Activated T-helper 1 cell treated with Interleukin-2 at 50 U/mL for 16 hours (primary cell): ENCODE measurements around the gene CUL9.
A peak's percentile ranks its signal among the peaks of the same experiment; 100 is the strongest.

ENCODE experiments used
- DNase-seq: peaks from one replicate; pipeline ENCODE4 v3.0.0-alpha.2; 2020; ENCODE audit warnings: low read depth

The CUL9 gene

DNA sequence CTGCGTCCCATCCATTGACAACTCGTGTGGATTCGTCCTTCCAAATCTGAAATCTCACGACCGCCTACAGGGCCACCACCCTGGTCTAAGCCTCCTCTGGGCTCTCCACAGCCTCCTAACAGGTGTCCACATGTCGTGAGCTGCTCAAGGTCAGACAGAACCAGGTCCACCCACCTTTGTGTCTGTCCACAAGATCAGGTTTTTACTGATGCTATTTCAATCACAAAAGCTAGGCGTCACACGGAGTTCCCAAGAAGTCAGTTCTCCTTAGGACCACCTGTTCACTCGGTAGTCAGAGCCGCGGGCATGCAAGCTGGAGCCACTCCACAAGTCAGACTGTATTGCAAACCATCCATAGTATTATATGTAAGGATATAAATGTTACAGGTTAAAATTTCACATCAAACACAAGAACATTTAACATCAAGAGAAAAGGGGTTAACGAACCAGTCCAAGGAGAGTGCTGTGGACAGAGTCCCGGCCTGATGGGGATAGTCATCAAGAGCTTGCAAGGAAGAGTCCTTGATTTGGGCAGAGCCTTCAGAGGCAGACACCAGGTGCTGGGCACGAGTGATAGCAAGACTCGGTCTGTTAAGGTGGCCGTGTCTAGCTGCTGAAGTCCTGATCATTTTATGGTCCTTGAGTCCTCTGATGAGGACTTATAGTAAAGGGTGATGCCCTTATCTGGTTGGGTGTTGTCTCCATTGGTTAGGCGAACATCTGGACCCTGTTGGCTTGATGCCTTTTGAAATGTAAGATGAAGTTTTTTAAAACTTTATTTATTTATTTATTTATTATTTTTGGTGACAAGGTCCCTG is 48.0 kb downstream of the CUL9 start:
- DNase-seq = no peak

DNA sequence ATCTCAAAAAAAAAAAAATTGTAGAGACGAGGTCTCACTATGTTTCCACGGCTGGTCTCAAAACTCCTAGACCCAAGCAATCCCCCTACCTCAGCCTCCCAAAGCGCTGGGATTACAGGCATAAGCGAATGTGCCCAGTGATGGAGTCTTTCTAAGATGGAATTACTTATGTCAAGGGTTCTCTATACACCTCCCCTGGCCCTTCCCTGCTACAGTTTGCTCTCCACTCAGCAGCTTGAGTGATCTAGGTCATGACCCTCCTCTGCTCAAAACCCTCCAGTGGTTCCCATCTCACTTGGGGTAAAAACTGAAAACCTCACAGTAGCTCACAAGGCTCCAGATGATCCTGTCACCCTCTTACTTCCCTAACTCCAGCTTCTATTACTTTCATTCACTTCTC is 49.1 kb downstream of the CUL9 start:
- no peak for DNase-seq

DNA sequence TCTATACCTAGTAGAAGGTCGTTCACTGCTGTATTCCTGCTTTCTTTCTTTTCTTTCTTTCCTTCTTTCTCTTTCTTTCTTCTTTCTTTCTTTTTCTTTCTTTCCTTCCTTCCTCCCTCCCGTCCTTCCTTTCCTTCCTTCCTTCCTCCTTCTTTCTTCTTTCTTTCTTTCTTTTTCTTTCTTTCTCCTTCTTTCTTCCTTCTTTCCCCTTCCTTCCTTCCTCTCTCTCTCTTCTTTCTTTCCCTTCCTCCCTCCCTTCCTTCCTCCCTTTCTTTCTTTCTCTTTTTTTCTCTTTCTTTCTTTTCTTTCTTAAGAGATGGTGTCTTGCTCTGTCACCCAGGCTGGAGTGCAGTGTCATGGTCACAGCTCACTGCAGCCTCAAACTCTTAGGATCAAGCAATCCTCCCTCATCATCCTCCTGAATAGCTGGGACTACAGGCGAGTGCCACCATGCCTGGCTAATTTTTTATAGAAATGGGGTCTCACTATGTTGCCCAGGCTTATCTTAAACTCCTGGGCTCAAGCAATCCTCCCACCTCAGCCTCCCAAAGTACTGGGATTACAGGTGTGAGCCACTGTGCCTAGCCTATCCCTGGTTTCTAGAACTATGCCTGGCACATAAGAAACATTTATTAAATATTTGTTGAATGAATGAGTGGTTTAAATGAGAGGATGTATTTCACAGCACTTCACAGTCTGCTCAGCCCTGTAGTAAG is 49.9 kb downstream of the CUL9 start:
- no peak for DNase-seq

DNA sequence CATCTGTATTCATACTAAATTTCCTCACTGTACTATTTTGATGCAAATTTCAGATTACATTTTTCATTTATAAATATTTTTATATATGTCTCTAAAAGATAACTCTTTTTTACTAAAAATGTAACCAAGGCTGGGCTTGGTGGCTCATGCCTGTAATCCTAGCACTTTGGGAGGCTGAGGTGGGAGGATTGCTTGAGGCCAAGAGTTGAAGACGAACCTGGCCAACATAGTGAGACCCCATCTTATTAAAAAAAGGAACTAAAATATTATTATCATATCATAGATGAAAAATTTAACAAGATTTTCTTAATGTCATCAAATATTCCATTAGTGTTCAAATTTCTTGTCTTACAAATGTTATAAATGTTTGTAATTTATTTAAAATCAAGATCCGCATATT is 53.8 kb downstream of the CUL9 start:
- DNase-seq = no peak

DNA sequence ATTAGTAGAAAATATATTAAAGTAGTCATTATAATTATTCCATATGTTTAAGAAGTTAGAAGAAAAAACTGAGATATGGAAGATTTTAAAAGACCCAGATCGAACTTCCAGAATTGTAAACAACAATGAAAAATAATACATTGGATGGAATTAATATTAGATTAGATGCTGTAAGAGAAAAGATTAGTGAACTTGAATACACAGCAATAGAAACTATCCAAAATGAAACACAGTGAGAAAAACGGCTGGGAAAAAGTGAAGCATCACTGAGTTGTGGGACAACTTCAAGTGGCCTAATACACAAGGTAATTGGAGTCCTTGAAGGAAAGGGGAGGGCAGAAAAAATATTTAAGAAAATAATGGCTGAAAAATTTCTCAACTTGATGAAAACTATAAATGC is 57.1 kb downstream of the CUL9 start:
- no peak for DNase-seq

DNA sequence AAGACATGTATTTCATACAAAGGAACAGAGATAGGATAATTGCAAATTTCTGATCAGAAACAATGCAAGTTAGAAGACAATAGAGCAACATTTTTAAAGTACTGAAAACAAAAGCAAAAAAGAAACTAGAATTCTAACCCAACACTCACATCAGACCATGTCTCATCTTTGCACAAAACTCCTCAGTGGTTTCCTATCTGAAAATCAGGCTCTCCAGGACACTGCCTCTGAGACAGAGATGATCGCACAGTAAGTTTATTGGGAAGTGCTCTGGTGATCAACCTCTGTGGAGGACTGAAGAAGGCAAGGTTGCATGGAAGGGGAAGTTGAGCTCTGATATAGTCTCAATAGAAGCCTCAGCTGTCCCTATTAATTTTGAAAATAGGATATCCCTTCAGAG is 59.0 kb downstream of the CUL9 start:
- no peak for DNase-seq

DNA sequence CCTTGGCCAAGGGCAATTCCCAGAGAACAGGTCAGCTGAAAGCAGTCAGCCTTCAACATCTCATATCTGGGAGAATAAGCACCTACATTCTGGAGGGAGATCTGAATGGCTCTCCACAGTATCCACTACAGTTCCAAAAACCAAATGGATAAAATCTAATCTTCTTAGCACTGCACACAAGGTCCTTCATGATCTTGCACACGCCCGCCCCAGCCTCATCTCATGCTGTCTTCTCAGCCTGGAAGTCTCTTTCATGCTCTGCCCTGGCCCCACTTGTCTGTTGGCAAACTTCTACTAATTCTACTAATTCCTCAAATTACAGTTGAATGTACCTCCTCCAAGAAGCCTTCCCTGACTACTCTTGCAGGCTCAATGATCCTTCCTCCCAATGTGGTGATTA is 59.5 kb downstream of the CUL9 start:
- DNase-seq = no peak

DNA sequence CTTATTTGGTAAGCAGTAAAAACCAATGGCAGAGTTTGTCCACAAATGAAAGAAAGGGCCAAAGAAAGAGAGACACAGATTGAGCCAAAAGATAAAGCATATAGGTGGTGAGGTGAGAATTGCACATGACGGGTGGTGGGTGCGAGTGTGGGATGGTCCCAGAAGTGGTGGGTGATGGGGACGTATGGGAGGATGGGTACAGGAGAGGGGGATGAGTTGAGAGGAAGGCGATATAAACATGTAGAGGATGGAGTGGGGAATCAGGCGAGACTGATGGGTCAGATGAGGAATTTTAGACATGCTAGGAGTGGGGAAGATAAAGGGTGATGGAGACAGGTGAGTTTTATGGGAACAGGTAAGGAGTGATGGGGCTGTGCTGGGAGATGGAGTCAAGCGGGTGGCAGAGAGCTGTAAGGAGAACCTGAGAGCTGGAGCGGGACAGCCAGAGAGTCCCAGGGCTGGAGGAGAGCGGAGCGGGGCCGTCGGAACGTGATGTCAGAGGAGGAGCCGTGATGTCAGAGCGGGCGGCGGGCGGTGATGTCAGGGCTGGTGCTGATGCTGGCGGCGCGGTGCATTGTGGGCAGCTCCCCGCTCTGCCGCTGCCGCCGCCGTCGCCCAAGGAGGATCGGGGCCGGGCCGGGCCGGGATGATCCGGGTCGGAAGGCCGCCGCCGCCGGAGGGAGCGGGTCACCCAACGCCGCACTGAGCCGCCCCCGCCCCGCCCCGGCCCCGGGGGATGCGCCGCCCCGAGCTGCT is 61.1 kb downstream of the CUL9 start, which contains the start of gene TTBK1:
TSS of gene TTBK1 (plus strand) at position 574 of the 756 bp plus-strand sequence. CDS start 3,180 bp downstream, outside the sequence.
- no peak for DNase-seq

DNA sequence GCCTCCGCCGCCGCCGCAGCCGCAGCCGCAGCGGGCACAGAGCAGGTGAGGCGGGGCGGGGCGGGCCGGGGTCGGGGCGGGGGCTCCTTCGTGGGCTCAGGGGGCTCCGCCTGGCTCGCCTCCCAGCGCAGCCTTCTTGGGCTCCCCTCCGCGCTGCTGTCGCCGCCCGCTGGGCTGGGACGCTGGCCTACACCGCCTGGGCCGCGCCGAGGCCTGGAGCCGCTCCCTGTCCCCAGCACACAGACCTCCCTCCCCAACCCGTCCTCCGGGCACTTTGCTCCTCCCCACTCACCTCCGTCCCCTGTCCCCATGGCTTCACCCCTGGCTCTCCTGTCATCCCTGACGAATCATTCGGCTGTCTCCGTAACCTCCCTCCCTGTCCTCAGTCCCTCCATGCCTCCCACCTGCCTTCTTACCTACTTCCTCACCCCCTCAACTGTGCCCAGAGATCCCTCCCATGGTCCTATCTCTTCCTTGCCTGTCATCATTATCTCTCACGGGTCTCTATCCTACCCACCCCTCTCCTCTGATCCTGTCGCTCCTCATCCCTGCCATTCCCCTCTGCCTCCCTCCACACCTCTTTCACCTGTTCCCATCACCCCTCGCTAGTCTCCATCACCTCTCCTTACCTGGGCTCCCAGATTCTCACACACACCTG is 61.8 kb downstream of the CUL9 start:
- no peak for DNase-seq

DNA sequence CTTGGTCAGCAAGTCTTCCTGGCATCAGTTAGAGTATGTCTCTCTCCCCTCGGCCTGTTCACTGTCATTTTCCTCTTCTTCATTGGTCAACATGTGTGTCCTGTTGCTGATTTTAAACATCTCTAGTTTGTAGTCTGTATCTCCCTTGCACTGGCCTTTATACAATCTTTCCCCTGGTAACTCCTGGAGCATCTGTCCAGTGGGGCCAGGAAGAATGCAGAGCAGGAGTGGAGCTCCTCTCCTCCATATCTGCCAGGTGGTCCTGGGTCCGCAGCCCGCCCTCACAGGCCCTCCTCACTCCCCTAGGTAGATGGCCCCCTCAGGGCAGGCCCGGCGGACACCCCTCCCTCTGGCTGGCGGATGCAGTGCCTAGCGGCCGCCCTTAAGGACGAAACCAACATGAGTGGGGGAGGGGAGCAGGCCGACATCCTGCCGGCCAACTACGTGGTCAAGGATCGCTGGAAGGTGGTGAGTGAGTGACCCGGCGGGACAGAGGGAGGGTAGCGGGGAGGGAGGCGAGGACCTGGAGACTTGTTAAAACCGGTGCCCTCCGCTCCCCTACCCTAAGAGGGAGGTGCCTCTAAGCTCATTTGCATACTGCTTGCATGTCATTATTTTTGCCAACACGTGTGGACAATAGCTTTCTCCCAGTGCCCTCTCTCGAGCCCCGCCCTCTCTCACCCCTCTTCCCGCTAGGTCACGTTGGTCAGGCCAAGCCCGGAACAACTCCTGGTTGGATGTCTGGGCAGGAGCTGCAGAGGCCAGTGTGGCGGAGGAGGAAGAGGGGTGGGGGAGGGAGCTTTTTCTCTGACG is 64.5 kb downstream of the CUL9 start:
- DNase-seq = no peak

DNA sequence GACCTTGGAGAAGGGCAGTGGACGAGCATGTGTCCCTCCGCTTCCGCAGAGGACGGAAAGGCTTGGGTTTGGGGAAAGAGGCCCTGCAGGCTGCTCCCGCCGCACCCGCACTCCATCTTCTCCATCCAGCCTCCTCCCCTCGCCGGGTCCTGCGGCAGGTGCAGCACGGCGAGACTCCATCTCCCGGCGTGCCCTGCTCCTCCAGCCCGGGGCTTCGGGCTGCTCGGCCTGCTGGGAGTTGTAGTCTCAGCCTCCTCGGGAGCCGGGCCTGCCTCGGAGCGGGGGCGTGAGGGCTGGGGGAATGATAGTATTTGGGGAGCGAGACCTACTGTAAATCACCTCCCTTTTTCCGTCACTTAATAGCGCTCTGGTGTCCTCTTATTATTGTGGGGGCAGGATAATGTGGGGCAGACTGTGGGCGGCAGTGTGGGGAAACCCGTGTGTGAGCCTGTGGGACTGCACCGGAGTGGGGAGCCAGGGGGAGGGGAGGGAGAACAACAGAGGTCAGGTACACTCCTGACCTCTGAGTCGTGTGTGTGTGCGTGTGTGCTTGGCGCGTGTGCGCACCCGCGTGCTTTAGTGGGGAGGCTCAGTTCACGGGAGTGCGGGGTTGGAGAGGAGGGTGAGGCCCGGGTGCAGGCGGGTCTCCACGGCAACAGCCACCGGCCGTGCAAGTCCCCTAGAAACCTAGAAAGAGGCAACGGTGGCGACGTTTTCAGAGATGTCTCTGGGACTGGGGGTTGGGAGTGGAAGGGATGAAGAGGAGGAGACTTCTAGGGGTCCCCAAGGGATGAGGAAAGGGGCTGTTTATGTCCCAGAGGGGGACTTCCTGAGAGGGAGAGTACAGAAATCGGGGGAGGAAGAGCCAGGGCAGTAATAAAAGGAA is 65.4 kb downstream of the CUL9 start:
- peak; percentile 68 for DNase-seq

DNA sequence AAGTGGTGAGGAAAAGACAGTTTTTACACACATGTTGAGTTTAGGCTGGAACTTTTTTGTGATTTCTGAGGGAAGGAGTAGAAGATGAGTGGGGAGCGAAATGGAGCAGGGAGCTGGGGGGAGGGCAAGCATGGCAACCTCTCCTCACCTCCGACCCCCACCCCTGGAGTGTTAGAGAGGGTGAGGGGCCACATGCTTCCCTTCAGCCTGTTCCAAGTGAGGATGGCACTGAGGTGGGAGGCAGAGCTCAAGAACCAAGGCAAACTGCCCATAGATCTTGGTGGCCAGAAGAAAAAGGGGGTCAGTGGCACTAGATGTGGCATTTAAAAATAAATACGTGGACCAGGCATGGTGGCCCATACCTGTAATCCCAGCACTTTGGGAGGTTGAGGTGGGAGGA is 66.1 kb downstream of the CUL9 start:
- DNase-seq = no peak

DNA sequence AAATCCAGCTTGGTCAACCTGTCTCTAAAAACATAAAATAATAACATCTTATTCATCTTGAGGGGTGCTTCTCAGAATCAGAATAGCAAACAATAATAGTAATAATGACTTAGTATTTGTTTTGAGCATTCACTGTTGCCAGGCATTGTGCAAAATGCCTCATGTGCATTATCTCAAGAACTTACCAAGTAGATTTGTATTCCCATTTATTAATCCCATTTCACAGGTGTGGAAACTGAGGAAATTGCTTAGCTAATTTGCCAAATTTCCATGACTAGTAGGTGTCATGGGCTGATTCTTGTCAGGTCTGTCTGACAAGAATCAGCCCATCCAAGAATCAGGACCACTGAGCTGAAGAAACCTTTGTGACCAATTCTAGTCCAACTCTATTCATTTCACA is 66.8 kb downstream of the CUL9 start:
- no peak for DNase-seq

DNA sequence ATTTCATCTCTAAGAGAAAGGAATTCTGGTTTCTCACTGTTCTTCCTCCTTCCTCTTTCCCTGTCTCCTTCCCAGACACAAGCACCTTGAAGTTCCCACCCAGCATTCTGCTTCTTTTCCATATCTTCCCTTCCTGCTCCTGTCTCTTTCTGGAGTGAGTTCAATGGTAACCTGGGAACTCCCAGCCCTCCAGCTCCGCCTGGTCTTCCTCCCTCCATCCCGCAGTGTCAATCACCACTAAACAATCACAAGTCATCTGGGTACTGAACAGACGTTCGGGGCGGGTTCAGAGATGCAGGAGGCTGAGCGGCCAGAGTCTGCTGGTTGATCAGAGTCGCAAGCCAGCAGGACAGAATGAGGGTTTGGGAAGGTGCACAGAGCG is 69.0 kb downstream of the CUL9 start:
- no peak for DNase-seq

DNA sequence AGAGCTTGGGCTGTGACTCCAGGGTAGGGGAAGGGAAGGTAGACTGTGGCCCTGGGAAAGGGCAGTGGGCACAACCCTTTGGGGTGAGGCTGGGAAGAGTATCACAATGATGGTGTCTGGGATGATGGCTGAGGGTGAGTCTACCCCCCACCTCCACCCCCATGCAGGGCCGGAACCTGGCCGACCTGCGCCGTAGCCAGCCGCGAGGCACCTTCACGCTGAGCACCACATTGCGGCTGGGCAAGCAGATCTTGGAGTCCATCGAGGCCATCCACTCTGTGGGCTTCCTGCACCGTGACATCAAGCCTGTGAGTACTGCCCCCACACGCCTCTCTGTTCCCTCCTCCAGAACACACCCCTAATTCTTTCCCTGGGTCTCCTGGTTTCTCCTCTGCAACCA is 71.4 kb downstream of the CUL9 start:
- DNase-seq = no peak

DNA sequence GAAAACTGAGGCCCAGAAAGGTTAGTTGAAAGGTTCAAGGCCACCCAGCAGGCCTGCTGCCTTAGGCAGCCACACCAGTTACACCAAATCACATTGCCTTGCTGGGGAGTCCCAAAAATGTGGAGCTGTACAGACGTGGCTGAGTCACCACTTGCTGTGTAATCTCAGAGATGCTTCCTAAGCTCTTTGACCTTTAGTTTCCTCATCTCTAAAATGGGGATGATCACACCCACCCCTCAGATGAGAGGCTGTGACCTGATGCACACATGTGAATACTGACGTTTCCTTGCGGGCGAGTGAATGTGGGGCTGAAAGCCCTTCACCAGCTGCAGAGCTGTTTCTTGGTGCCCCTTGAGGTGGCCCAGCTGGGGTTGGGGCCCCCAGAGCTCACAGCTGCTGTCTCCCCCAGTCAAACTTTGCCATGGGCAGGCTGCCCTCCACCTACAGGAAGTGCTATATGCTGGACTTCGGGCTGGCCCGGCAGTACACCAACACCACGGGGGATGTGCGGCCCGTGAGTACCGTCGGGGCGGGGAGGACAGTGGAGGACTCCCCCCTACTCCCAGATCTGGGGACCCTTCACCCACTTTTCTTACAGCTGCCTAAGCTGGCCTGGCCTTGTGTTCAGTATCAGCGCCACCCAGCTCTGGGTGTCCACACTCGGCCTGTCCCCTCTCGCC is 72.3 kb downstream of the CUL9 start:
- no peak for DNase-seq

DNA sequence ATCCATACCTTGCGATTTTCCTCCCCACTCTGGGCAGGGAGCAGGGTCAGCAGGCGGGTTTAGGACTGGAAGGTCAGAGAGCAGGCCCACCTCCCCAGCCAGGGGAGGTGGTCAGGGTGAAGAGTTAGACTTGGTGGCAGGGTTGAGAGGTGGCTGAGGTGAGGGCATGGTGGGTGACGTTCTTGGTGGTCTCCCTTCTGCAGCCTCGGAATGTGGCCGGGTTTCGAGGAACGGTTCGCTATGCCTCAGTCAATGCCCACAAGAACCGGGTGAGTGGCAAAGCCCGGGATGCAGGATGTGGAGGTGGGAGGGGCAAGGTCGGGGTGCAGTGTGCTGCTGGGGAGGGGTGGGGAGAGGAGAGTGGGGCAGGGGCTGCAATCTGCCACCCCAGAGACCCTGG is 72.8 kb downstream of the CUL9 start:
- no peak for DNase-seq

DNA sequence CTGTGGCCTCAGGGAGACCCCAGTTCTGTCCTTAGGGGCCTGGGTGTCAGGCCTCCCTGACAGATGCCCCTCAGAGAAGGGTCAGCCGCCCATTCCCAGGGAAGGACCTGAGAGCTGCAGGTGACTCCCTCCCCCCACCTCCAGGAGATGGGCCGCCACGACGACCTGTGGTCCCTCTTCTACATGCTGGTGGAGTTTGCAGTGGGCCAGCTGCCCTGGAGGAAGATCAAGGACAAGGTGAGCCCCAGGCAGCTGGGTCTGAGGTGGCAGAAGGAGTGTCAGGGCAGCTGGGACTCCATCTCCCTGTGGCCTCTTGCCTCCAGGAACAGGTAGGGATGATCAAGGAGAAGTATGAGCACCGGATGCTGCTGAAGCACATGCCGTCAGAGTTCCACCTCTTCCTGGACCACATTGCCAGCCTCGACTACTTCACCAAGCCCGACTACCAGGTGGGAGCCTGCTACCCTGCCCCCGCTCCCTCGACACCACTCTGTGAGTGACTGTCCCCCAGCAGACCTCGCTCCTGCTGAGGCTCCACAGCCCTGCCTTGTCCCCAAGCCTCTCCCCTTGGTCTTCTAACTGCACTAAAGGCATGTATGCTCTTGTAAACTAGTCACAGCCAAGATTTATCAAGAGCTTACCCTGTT is 73.5 kb downstream of the CUL9 start:
- no peak for DNase-seq

DNA sequence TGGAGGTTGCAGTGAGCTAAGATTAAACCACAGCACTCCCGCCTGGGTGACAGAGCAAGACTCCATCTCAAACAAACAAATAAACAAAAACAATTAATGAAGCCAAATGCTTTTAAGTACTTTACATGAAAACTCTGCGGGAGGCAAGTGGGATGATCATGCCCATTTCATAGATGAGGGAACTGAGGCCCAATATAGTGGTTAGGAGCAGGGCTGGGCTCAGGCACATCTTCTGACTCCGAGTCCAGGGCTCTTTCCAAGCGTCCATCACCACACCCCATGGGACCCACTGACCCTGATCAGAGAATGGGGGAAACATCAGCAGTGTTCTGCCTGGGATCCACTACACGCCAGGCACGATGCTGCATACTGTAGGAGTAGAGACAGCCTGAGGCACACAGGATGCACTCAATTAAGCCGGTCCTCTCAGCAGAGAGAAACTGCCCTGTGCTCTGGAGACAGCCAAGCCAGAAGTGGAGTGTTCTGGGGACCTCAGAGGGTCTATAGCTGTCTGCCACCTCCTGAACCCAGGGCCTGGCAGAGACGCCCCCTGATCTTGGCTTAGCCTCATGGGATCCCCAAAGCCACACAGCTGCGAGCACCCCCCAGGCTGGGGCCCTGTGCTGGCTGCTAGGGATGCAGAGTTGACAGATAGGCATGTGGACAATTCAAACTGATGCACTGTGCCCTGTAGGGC is 74.8 kb downstream of the CUL9 start:
- DNase-seq = no peak
